Activated naive CD8-positive, alpha-beta T cell treated with anti-CD3 and anti-CD28 coated beads, Interleukin-2, amount 50 U/mL, for 16 hours (primary cell): Measurements from ENCODE around the gene OPHN1.
"Not testable (repeated sequence)": the region's sequence is repeated elsewhere in the genome, so short reads cannot be mapped to it uniquely, and the experiment has no call there.

Source experiments
- DNase-seq: peaks from one replicate; pipeline ENCODE4 v3.0.0-alpha.2; 2020; ENCODE audit warnings: low read depth, low spot score

OPHN1 gene

GRCh38 chrX:68070119-68070518 is 363.2 kb downstream of the OPHN1 start:
- DNase-seq, result not testable (repeated sequence)

- DNase-seq, result no peak
Measured at GRCh38 chrX:68061206-68061535, 372.1 kb downstream of the OPHN1 start.

- no peak for DNase-seq
Measured at GRCh38 chrX:68060506-68061205, 372.6 kb downstream of the OPHN1 start.

GRCh38 chrX:68059469-68059868 is 373.8 kb downstream of the OPHN1 start:
- DNase-seq, result no peak

- no peak for DNase-seq
Measured at GRCh38 chrX:68049466-68049865, 383.8 kb downstream of the OPHN1 start.

- no peak for DNase-seq
Measured at GRCh38 chrX:68048774-68049173, 384.5 kb downstream of the OPHN1 start.

- DNase-seq, result no peak
Measured at GRCh38 chrX:68045008-68045577, 388.2 kb downstream of the OPHN1 start.

GRCh38 chrX:68043713-68044438 is 389.4 kb downstream of the OPHN1 start:
- DNase-seq, result no peak

GRCh38 chrX:68041110-68041509 is 392.2 kb downstream of the OPHN1 start:
- DNase-seq, result no peak

GRCh38 chrX:68018248-68019203 is 414.8 kb downstream of the OPHN1 start:
- DNase-seq, result no peak

- no peak for DNase-seq
Measured at GRCh38 chrX:67998540-67998939, 434.8 kb downstream of the OPHN1 start.
